Upper lobe of left lung (tissue), 6 donors: Measurements from ENCODE around the gene SEMA5A. TPM values are rescaled to one million over a fixed set of nuclear protein-coding genes. Genes with fewer than 3 reads are reported as not detected.

ENCODE experiments used
- ATAC-seq, 2 donors: fragments of 200-7000 bp; cut with Tn5 transposase; one replicate each; pipeline ENCODE4 v1.9.1; 2022; ENCODE audit warnings: mild to moderate bottlenecking in 2 of 2, moderate library complexity in 2 of 2; ENCODE audit not compliant: low FRiP score in 2 of 2
- DNase-seq, 2 donors: peaks; one replicate each; pipeline ENCODE4 v3.0.0-alpha.2; 2019 to 2020
- H3K27ac ChIP-seq, 4 donors: fragments of 200-600 bp; sonication (generic); one replicate each; pipeline ENCODE4 v1.5.1; 2016 to 2019
- H3K27me3 ChIP-seq, 4 donors: fragments of 200-600 bp; sonication (generic); one replicate each; pipeline ENCODE4 v1.5.1; 2017 to 2019
- H3K36me3 ChIP-seq, 4 donors: fragments of 200-600 bp; sonication (generic); one replicate each; pipeline ENCODE4 v1.5.1; 2016 to 2019
- H3K4me1 ChIP-seq, 4 donors: fragments of 200-600 bp; sonication (generic); one replicate each; pipeline ENCODE4 v1.5.1; 2018 to 2019
- H3K4me3 ChIP-seq, 4 donors: fragments of 200-600 bp; sonication (generic); one replicate each; pipeline ENCODE4 v1.5.1; 2017 to 2019; ENCODE audit warnings: mild to moderate bottlenecking in 2 of 4, moderate library complexity in 1 of 4
- H3K9me3 ChIP-seq, 4 donors: fragments of 200-600 bp; sonication (generic); one replicate each; pipeline ENCODE4 v1.5.1; 2018 to 2019
- EP300 ChIP-seq, 4 donors: sonication (generic); formaldehyde crosslinking; IDR thresholded peaks; one replicate each; pipeline ENCODE4 v1.5.1; 2017; ENCODE audit warnings: antibody characterized with exemption in 4 of 4, control low read depth in 2 of 4
- POLR2A ChIP-seq, 4 donors: fragments of 450-650 bp; IDR thresholded peaks; one replicate each; pipeline ENCODE4 v1.5.1; 2016 to 2017; ENCODE audit warnings: antibody characterized with exemption in 4 of 4, mild to moderate bottlenecking in 2 of 4
- POLR2AphosphoS5 ChIP-seq, 2 donors: sonication (generic); formaldehyde crosslinking; IDR thresholded peaks; one replicate each; pipeline ENCODE4 v1.5.1; 2017; ENCODE audit warnings: antibody characterized with exemption in 2 of 2
- WGBS, 2 donors: methylation state at CpG; one replicate each; pipeline ENCODE4 v1.1.5; 2017 to 2018; 5-methylcytosine and 5-hydroxymethylcytosine counted together
- total RNA-seq, 6 donors: library from RNA; depleted of rRNA in 4 of 6; stranded (reverse); fragments of >200 nt in 4 of 6; gene quantifications; one replicate each; pipeline versions ENCODE4 v1.1.0 to v1.2.1, GENCODE V29; 2016 to 2021
- TF ChIP-seq, protein P1 (sequence below), 6 experiments: fragments of 450-650 bp in 4 of 6; fragments of 200-600 bp in 2 of 6; sonication (generic) in 2 of 6; IDR thresholded peaks; one replicate each; pipeline ENCODE4 v1.5.1; 2016 to 2019; ENCODE audit warnings: antibody characterized with exemption in 6 of 6
- donor health status: DM: no; HTN: no; CAD: no; lungs with moderate emphysema.
- donor health status: DM: no; HTN: yes; CAD: no; lungs with severe emphysema.

The SEMA5A gene
- total RNA-seq, 6 donors from 2014 or later = 5.2 to 40.5 (median 27.5) TPM

DNA sequence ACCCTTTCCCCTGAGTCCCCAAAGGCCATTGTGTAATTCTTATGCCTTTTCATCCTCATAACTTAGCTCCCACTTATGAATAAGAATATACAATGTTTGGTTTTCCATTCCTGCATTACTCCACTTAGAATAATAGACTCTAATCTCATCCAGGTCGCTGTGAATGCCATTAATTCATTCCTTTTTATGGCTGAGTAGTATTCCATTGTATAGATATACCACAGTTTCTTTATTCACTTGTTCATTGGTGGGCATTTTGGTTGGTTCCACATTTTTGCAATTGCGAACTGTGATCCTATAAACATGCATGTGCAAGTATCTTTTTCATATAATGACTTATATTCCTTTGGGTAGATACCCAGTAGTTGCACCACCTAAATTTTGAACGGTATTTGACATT lies 101.5 kb downstream of the SEMA5A start:
- H3K27me3 ChIP-seq = no peaks in the 10 kb centered on the region
- 71 to 81% methylated on average over 3 of the region's 3 CpGs for WGBS, 2 donors
- H3K4me3 ChIP-seq = no peak overlapping the region
- ATAC-seq (no peak), DNase-seq (no peak)
- H3K9me3 ChIP-seq = no peaks in the 10 kb centered on the region
- H3K36me3 ChIP-seq = no peaks in the 10 kb centered on the region
- H3K4me1 ChIP-seq = no peaks in the 10 kb centered on the region
- H3K27ac ChIP-seq = no peak overlapping the region
- no peak for TF ChIP-seq EP300 (IDR thresholded peaks at IDR 0.05)
- TF ChIP-seq POLR2A (IDR thresholded peaks at IDR 0.05) = no peak
- no peak for TF ChIP-seq POLR2AphosphoS5 (IDR thresholded peaks at IDR 0.05)
- TF ChIP-seq, protein P1, sequence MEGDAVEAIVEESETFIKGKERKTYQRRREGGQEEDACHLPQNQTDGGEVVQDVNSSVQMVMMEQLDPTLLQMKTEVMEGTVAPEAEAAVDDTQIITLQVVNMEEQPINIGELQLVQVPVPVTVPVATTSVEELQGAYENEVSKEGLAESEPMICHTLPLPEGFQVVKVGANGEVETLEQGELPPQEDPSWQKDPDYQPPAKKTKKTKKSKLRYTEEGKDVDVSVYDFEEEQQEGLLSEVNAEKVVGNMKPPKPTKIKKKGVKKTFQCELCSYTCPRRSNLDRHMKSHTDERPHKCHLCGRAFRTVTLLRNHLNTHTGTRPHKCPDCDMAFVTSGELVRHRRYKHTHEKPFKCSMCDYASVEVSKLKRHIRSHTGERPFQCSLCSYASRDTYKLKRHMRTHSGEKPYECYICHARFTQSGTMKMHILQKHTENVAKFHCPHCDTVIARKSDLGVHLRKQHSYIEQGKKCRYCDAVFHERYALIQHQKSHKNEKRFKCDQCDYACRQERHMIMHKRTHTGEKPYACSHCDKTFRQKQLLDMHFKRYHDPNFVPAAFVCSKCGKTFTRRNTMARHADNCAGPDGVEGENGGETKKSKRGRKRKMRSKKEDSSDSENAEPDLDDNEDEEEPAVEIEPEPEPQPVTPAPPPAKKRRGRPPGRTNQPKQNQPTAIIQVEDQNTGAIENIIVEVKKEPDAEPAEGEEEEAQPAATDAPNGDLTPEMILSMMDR (IDR thresholded peaks at IDR 0.05) = no peak

DNA sequence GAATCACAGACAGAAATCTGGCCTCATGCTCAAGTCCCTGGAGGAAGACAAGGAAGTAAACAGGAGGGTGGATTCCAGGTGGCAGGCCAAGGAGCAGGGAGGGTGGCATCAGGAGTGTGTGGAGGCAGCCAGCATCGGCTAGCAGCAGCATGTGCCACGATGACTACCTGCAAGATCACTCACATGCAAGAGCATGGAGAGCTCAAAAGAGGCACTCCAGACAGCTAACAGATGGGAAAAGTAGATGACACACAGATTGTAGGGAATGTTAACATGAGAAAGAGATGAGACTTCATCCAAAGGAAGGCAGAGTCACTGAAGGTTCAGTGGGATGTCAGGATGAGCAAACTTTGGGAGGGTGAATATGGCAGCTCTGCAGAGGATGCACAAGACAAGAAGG lies 104.3 kb downstream of the SEMA5A start:
- Histone ChIP-seq H3K27me3 (no peaks in the 10 kb centered on the region), H3K36me3 (no peaks in the 10 kb centered on the region), H3K4me1 (no peaks in the 10 kb centered on the region), H3K27ac (no peak overlapping the region), H3K9me3 (no peaks in the 10 kb centered on the region), H3K4me3 (no peak overlapping the region)
- DNase-seq = no peak
- no peak for ATAC-seq
- TF ChIP-seq POLR2AphosphoS5 (IDR thresholded peaks at IDR 0.05) = no peak
- TF ChIP-seq POLR2A (IDR thresholded peaks at IDR 0.05) = no peak
- TF ChIP-seq, protein P1 (IDR thresholded peaks at IDR 0.05) = no peak
- no peak for TF ChIP-seq EP300 (IDR thresholded peaks at IDR 0.05)
- 70 to 79% methylated on average over 2 of the region's 2 CpGs for WGBS, 2 donors

DNA sequence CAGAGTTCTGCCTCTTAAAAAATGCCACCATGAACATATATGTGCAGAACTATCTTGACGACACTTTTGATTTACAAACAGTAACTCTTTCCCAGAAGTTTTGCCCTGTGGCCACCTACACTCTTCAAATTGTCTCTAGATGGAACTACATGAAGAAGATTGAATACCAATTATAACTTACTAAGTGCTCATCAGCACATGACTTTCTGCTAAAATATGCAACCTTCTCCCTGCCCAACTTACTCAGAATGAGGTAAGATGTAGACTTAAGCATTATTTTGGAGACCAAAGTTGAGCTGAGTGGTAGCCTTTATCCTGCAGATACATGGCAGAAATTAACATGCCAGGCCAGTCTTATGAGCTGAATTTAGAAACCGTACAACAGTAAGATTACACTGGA lies 105.4 kb downstream of the SEMA5A start:
- no peak overlapping the region for H3K27ac ChIP-seq
- WGBS, 2 donors = 79 to 85% methylated on average over 2 of the region's 2 CpGs
- no peaks in the 10 kb centered on the region for H3K9me3 ChIP-seq
- H3K4me1 ChIP-seq = no peaks in the 10 kb centered on the region
- no peak for DNase-seq
- no peak overlapping the region for H3K4me3 ChIP-seq
- TF ChIP-seq, protein P1 (IDR thresholded peaks at IDR 0.05) = no peak
- TF ChIP-seq EP300 (IDR thresholded peaks at IDR 0.05) = no peak
- TF ChIP-seq POLR2AphosphoS5 (IDR thresholded peaks at IDR 0.05) = no peak
- no peak for TF ChIP-seq POLR2A (IDR thresholded peaks at IDR 0.05)
- no peak for ATAC-seq
- H3K36me3 ChIP-seq = no peaks in the 10 kb centered on the region
- H3K27me3 ChIP-seq = no peaks in the 10 kb centered on the region

DNA sequence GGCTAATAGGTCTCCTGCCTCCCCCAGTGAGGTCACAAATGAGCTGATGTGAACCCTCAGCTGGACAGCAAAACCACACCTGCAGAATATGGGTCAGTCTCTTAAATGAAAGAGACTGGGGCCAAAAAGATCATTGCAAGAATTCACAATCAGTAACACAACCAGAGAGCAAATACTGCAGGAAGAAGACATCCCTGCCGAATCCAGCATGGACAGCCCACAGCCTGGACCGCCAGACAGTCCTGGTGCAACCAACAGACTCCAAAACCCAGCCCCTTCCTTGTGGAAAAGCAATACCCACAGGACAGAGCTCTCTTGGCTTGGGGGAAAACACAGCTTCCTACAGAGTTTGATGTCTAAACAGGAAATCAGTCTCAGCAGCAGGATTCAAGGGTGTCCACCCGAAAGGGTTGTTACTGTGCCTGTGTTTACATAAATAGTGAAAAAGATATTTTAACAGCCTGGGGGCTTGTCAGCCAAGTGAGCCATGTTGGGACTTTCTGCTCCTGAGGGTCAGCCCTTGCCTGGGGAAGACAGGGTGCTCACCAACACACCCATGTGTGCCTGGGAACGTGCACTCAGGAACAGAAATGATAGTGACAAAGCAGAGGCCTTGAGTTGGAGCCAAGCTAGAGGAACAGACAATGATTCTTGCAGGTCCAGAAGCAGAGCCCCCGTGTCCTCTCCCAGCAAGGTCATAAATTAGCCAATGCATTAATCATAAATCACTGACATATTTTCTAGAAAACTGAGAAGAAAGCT lies 106.2 kb downstream of the SEMA5A start:
- Histone ChIP-seq H3K4me1 (no peaks in the 10 kb centered on the region), H3K9me3 (no peaks in the 10 kb centered on the region), H3K27ac (no peak overlapping the region), H3K36me3 (no peaks in the 10 kb centered on the region), H3K27me3 (no peaks in the 10 kb centered on the region), H3K4me3 (no peak overlapping the region)
- no peak for ATAC-seq
- TF ChIP-seq POLR2A (IDR thresholded peaks at IDR 0.05) (no peak), EP300 (IDR thresholded peaks at IDR 0.05) (no peak), POLR2AphosphoS5 (IDR thresholded peaks at IDR 0.05) (no peak)
- TF ChIP-seq, protein P1 (IDR thresholded peaks at IDR 0.05) = no peak
- DNase-seq = no peak
- WGBS, 2 donors = 36 to 62% methylated on average over 5 of the region's 5 CpGs
